Iris pigment epithelial cell (primary cell): Measurements from ENCODE around the gene CACNA1C.

Experiments used
- DNase-seq: peaks from one replicate; pipeline ENCODE4 v3.0.0-alpha.2; 2011; ENCODE audit warnings: low read depth

Gene CACNA1C

DNA sequence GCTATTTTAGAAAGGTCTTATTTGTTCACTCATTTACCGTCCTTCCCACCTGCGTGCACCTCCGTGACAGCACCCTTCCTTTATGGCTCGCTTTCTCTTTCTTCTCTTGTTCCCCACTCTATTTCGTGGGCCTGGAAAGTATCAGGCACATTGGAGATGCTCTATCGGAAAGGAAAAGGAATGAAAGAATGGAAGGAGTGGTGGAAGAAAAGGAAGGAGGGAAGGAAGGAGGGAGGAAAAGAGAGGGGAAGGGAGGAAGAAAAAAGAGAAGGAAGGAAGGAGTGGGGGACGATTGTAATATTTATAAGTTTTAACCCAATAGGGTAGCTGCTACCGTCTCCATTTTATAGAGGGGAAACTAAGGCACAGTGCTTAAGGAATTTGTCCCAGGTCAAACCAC is 363.4 kb downstream of the CACNA1C start:
- no peak for DNase-seq

DNA sequence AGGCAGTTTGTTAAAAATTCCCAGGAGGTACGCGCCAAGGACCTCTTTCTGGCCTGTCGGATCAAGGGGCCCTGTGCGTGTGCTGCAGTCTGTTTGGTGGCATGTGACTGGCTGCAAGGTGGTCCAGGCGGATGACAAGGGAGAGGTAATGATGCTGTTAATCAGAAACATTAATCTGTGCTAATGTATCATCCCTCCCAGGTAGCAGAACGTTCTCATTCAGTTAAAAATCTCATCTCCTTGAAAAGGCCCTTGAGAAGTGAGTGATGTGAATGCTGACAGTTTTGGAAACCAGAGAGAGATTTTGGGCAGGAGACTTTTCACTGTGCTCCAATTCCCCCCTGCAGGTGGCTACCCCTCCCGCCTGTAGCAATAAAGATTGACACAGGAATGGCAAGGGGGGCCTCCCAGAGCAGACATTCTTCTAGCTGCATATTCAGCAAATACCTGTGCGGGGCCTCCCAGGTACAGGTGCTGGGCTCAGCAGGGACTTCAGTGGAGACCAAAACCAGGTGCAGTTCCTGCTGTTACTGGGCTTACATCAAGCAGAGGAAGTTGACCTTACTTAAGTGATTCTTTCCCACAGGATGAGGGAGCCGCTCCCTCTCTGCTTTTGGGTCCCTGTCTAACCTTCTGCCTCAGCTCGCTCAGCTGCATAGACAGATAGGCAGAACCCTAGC is 364.8 kb downstream of the CACNA1C start:
- no peak for DNase-seq

DNA sequence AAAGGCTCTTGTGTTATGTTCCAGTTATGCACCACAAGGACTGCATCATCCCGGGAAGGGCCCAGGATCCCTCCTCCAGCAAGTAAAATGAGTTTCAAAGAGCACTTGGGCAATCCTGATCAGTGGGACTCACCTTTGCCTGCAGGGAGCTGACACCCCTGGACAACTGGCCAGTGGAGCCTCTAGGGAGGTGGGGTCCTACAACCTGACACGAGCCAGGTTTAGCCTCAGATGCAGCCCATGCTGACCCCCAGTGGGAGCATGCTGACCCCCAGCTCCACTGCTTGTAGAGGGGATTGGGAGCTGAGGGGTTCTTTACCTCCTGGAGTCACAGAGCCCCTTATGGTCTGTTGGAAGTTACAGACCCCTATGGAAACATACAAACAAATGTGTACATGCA is 365.8 kb downstream of the CACNA1C start:
- DNase-seq: no peak

DNA sequence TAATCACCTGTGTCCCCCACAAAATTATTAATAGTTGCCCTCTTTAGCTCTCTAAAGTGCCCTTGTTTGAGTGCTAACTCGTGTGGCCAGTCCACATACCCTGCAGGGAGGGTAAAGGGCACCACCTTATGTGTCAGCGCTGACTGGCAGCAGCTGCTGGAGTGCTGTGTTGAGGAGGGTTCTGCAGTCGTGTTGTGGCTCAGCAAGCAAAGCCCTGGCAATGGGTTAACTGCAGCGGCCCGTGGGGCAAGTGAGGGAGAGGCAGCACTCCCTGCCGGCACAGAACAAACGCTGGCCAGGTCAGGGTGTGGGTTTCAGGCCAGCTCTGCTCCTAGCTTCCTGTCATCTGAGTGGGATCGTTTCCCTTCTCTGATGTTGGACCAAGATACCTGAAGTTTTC is 369.8 kb downstream of the CACNA1C start:
- DNase-seq: no peak

DNA sequence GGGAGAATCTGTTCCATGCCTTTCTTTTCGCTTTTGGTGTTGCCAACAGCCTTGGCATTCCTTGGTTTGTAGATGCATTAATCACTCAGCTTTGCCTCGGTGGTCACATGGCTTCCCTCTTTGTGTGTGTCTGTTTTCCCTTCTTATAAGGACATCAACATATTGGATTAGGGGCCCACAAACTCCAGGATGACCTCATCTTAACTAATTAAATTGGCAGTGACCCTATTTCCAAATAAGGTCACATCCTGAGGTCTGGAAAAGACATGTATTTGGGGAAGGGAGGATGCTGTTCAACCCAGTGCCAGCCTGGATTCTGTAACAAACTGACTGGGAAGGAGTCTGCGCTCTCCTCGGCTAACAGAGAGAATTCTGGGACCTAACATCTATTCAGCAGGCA is 376.2 kb downstream of the CACNA1C start:
- DNase-seq: no peak

DNA sequence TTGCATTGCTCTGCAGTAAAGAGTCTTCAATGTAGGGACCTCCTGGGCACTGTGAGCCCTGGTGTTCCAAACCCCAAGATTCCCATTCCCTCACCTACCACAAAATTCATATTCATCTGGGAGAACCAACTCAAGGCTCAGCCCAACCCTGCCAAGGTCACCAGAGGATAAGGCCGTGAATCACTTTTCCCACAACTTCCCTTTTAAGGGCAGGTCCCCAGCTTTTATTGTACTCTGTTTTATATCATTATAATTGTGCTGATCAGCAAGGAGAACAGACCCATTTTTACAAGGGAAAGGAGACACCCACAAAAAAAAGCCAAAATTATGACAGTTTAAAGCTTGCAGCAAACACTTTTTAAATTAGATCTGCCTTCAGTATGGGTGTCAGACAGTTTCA is 379.0 kb downstream of the CACNA1C start:
- peak; percentile 1 for DNase-seq

DNA sequence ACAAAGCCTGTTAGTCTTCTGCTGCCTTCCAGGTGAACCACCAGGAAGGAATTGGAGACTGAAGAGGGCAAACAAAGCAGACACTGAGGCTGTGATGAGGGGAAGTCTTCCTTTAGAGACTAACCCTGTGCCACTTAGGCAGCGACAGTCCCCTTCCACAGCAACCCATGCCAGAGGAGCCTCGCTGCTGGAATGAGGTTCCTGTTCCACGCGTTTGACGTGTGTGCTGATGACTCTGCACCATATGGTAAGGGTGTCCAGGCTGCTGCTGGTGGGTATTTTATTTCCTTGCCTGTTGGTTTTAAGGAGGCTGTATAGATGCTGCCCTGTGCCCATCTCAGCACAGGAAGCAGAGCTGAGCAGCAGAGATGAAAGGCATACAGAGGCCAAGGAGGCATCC is 380.1 kb downstream of the CACNA1C start:
- DNase-seq: no peak

DNA sequence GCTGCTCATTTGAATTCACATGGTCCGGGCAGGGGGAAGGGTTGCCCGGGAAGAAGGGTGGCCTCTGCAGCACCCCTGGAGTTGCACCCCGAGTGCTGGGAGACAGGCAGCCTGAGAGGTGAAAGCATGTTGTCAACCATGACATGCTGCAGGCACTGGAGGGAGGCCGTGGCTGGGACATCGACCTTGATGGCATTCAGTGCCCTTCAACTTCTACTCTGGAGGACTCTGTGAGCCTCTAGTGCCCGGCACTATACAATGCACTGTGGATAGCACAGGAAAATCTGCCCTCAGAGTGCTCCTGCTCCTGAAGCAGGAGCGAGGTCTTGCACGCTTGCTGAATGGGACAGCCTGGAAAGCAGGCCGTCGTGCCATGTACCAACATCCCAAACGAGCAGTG is 382.7 kb downstream of the CACNA1C start:
- no peak for DNase-seq

DNA sequence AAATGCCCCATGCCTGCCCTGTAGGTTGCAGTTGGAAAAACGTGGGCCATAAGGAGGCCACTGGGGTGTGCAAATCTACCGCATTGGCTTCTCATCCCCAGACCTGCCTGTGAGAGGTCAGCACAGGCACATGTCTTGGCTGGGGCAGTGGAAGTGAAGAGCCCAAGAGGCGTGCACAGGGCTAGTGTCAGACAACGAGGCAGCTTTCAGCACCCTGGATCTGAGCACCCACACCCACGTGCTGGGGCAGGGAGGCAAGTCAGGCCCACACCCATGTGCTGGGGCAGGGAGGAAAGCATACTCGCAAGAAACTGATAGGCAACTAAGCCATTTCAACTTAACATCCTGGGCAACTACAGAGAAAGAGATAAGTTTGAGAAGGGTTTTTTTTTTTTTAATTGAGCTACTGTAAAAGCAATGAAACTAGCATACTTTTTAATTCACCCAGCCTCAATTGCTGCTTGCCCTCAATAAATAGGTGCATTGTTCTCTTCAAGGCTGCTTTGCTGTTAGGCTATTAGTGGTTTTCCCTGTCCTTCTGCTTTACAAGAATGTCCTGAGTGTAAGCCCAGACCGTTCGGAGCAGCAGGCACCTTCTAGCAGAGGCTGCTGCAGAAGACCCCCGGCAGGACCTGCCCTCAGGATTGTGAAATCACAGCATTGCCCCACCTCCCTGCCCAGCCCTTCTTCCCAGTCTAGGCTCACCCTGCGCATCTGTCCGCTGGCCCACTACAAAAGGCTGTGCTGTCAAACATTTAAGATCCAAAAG is 386.7 kb downstream of the CACNA1C start:
- DNase-seq: peak; percentile 3

DNA sequence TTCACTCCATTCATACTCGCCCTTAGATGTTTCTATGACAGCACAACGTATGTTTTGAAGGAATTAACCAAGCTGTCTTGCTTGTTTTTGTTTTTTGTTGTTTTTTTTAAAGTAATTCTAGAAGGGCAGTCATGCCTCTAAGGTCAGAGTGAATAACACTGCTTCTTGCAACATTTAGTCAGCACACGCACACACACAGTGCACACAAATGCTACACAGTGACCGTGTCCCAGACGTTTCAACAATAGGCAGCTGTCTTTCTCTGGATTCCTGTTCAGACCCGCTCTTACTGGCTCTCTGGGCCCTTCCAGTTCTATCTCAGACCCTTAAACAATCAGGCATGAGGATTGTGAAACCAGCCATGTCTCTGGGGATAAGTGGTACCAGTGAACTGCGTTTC is 391.0 kb downstream of the CACNA1C start:
- DNase-seq: no peak

DNA sequence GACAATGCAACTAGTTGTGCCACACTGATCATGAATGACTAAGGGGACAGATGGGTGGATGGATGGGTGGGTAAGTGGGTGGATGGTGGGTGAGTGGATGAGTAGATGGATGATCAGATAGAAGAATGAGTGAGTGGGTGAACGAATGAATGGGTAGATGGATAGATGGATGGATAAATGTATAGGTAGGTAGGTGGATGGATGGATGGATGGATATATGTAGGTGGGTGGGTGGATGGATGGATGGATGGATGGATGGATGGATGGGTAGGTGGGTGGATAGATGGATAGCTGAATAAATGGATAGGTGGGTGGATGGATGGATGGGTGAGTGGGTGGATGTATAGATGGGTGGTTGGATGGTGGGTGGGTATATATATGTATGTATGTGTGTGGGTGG is 393.2 kb downstream of the CACNA1C start:
- DNase-seq: no peak

DNA sequence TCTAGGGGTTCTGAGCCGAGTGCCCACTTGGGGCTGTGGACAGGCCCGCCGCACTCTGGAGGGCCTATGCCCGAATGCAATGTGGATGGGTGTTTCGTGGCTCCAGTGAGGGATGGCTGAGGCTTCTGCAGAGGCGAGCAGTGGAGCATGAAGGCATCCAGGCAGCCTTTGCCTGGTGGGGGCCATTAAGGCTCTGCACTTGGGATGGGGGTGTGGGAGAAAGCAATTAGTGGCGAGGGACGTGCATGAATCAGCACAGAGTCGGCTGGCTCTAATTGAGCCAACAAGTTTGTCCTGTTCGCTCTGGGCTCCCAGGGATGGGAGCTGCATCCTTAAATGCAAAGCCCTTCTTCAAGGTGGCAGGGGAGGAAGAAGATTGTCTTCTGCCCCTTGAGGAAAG is 395.1 kb downstream of the CACNA1C start:
- DNase-seq: no peak

DNA sequence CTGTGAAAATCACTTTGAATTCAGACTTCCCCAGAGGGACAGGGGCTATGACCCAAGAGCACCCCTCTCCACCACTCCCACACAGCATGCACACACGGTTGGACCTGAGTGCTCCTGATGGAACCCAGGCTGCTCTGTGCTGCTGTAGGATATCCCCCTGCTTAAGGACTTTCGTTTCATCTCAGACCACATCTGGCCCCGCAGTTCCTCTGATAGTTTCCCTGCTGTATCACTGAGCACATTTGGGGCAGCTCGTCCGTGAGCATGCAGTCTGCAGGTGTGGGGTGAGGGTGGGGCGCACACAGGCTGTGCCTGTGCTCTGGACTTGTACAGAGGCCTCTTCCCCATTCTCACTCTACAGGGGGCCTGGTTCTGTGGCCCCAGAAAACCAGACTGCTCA is 396.8 kb downstream of the CACNA1C start:
- no peak for DNase-seq

DNA sequence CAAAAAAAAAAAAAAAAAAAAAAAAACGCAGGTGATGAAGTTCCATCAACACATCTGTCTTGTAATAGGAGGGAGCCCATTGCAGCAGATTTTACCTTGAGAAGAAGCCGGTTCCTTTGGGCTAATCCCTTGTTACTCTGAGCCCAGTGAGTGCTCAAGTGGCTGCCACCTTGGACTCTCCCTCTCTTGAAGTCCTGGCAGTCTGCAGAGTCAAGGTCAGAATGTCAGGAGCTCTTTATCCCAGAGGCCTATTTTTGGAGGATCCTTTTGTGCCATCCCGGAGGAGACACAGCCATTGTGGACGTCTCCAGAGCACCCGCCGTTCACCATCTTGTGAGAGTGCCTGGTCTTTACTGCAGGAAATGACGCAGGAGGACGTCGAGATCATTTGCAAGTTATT is 397.8 kb downstream of the CACNA1C start:
- no peak for DNase-seq

DNA sequence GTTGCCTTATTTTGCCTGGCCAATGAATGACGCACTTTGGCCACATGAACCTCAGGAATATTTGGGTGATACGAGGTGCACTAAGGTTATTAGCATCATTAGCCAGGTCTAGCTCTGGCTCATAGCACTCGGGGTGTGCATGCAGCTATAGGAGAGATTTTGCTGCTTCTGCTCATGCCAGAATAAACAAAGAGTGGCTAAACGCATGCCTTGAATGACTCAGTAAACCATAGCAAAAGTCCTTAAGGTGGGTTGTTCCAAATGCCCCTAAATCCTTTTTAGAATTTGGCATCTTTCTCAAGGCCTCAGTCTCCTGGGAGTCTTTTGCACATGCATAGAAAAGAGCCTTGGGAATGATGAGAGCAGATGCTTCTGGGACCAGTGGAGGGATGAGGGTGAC is 398.2 kb downstream of the CACNA1C start:
- DNase-seq: peak; percentile 28

DNA sequence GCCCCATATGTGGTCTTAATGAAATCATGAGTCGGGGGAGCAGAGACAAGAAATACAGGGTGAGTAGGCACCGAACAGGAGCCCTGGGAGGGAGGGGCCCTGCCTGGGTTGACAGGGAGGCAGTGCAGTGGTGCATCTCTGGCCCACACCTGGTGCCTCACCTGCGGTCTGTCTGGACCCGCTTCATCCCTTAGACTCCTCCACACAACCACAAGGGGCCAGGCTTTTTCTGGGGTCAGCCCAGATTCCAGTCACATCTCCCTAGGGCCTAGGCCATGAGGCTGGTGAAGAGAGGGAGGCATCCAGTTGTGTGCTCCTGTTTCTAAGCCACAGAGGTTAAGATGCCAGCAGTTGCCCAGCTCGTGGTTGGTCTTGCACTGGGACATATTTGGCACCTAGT is 398.7 kb downstream of the CACNA1C start:
- no peak for DNase-seq

DNA sequence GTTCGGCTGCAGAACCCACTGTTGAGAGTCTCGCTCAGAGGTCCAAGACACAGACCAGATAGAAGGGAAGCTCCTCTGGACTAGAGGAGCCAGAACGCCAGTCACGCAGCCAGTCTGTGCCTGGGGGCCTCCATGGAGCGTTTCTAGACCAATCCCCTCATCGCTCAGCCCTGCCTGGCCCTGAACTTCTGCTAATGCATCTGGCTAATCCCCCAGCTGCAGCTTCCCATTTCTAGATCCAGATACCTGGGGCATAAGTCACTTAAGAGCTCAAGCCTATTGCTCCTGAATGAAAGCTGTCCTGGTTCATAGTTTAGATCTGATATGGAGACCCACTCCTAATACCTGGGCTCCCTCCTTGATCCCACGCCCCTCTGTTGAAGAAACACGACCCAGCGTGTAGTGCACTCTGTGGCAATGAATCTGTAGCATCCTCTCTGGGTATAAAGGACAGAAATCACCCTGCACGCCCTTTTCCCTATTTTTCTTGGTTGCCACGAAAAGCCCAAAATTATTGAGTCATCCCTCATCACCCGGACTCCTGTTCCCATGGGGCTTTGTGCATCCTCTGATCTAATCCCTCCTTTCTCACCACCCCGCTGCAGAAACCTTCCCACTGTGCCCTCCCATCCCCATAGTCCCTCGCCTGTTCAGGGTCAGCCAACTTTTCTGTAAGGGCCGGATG is 400.4 kb downstream of the CACNA1C start:
- no peak for DNase-seq

DNA sequence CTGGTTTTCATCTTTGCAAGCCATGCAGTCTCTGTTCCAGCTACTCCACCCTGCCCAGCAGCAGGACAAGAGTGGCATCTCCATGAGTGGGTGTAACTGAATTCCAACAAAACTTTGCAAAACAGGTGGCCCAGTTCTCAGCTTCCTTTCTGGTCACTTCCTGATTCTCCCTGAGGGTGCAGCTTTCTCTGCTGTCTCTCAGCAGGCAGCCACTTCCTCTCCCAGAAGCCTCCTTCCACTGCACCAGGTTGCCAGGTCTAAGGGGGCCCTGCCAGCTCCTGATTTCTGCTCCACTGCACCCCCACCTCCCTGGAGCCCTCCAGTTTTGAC is 400.9 kb downstream of the CACNA1C start:
- DNase-seq: no peak

DNA sequence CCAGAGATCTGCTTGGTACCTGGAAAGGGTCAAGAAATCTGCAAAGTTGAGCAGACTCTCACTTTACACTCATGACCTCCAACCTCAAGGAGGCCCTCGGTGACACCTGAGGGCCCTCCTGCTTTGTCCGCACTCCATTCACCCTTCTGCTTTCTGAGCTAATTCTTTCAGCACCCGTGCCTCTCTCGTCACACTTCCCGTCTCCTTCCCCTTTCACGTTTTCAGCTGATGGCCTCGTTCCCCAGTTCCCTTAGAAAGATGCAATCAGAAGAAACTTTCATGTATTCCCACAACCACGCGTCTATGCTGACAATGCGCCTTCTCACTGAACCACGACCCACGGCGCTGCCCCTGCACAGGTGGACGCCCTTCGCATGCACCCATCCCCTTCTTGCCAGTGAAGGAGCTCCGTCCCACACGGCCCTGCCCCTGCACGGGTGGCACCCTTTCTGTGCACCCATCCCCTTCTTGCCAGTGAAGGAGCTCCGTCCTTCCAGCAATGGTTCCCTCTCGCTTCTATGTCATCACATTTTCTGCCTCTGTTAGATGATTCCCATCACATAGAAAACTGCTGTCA is 401.9 kb downstream of the CACNA1C start:
- no peak for DNase-seq

DNA sequence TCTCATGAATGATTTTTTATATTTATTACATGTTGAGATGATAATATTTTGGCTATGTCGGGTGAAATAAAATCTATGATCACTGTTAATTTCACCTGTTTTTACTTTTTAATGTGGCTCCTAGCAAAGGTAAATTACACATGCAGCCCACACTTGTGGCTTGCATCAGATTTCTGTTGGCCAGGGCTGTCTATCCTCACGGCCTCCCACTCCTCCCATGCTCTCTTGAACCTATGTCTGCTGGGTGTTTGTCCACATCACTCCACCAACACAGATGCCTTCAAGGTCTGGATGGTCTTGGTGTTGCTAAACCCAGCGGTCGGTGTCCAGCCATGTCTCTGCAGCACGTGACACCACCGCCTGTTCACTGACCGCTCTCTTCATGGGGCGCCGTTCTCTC is 402.6 kb downstream of the CACNA1C start:
- DNase-seq: no peak

DNA sequence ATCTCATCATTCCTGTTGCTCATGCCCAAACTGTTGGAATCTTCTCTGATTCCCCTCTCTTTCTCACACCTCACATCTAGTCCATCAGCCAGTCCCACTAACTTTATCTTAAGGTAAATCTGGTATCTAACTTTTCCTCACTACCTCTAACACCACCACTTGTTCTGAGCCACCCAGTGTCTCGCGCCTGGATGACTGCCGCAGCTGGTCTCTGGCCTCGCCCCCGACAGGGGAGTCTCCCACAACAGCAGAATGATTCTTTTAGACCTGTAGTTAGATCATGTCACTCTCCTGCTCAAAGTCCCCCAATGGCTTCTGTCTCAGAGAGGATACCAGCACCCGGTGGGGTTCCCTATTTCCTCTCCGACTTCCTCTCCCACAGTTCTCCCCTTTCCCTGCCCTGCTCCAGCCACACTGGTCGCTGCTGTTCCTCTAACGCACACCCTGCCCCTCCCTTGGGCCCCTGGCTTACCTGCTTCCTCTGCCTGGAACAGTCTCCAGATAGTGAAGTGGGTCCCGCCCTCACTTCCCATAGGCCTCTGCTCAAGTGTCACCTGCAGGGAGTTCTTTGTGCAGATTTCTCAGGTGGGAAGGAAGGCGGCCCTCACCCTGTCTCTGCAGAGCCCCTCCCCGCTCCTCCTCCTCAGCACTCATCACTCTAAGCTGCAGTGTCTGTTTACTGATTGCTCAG is 403.5 kb downstream of the CACNA1C start:
- DNase-seq: no peak

DNA sequence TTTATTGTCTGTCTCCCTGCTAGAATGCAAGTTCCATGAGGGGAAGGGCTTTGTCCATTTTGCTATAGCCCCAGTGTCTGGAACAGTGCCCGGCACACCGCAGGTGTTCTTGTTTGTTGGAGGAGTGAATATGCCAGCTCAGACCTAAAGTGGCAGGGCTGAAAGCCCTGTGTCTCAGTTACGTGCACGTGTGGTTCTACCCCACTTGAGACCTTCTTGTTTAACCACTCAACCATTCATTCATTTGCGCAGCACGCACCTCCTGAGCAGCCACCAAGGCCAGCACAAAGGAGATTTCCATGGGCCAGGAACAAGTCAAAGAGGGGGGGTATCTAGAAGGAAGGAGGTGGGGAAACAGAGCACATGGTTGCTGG is 404.0 kb downstream of the CACNA1C start:
- no peak for DNase-seq
